CD4-positive, alpha-beta T cell treated with Interleukin-12 subunit alpha and Interleukin-12 subunit beta, for 1 hour (primary cell): ENCODE data around the gene LAT.
"Not testable (repeated sequence)": the region's sequence is repeated elsewhere in the genome, so short reads cannot be mapped to it uniquely, and the experiment has no call there.

ENCODE experiments used
- DNase-seq: peaks from one replicate; pipeline ENCODE4 v3.0.0-alpha.2; 2020

The LAT gene, protein sequence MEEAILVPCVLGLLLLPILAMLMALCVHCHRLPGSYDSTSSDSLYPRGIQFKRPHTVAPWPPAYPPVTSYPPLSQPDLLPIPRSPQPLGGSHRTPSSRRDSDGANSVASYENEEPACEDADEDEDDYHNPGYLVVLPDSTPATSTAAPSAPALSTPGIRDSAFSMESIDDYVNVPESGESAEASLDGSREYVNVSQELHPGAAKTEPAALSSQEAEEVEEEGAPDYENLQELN

DNA sequence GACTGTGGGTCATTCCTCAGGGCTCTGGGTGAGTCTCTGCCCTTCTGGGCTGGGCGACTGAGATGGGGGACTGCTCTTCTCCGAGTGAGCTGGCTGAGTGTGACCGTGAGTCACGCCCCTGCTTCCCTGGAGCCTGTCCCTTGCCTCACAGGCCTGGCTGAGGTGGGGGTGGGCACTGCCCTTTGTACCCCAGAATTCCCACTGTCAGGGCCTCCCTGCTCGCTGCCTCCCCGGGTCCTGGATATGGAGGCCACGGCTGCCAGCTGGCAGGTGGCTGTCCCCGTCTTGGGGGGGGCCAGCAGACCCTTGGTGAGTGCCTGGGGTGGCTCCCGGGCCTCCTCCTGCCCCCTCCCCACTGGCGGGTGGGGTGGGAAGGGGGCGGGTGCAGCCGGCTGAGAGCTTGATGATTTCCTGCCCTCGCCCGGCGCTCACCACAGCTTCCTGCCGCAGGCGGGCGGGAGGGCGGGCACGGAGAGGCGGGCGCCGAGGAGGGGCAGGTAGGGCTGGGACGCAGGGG lies at the start of gene LAT:
TSS of gene LAT (plus strand) at position 434 of the 517 bp plus-strand sequence. CDS start 366 bp downstream, outside the sequence.
- peak; percentile 82 for DNase-seq

- DNase-seq, result no peak
Measured at GRCh38 chr16:28935346-28935745, 49.5 kb upstream of the LAT start.

DNA sequence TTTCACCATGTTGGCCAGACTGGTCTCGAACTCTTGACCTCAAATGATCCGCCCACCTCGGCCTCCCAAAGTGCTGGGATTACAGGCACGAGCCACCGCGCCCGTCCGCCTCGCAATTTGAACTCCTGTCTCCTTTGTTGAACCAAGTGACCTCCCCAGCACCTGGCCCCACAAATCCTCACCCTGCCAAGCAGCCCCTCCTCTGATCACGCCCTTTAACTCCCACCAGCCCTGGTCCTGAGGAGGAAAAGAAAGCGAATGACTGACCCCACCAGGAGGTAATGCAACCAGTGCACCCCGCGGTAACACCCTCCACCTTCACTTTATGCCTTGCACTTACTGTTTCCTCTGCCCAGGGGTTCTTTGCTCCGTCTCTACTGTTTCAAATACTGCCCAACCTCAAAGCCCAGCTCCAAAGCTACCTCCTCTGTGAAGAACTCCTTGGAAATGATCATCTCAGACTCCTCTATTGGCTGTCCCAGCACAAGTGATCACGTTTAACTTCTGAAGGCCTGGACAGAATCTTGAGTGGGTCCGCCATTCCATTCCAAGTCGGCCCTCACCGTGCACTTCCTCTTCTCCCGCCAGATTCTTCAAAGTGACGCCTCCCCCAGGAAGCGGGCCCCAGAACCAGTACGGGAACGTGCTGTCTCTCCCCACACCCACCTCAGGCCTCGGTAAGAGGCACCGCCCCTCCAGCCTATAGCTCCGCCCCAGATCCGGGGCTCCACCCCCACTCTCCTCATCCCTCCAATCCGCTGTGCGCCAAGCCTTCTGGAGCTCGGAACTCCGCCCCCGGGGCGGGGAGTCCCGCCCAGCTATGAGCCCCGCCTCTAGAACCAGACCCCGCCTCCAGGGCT lies 48.7 kb upstream of the LAT start:
- peak; percentile 89 for DNase-seq

- DNase-seq, result no peak
Measured at GRCh38 chr16:28936784-28937155, 48.1 kb upstream of the LAT start.

DNA sequence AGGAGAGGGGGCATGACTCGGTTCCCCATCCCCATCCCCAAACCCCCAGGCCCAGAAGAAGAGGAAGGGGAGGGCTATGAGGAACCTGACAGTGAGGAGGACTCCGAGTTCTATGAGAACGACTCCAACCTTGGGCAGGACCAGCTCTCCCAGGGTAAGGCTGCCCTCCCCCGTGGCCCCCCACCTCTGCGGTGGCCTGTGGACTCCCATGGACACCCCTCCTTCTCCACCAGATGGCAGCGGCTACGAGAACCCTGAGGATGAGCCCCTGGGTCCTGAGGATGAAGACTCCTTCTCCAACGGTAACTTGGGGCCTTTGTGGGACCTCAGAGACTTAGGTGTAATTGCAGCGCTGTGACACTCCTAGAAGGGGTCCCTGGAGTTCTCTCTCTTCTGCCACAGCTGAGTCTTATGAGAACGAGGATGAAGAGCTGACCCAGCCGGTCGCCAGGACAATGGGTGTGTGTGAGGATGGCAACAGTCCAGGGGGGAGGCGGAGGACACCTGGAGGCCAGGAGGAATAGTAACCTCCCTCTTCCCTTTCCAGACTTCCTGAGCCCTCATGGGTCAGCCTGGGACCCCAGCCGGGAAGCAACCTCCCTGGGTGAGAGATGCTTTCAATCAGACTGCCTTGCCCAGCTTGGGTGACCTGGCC lies 47.5 kb upstream of the LAT start:
- DNase-seq, result no peak

DNA sequence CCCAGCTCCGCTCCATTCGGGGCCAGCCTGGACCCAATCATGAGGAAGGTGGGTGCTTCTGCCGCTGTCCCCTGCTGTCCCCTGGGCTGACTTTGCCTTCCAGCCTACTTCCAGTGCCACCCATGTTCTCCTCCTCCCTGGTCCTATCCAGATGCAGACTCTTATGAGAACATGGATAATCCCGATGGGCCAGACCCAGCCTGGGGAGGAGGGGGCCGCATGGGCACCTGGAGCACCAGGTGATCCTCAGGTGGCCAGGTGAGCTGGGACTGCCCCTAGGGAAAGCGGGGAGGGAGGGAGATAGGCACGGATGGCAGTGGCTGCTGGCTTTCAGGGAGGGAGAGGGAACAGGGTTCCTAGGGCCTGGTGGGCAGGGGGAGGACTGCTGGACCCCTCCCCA lies 46.1 kb upstream of the LAT start:
- DNase-seq, result no peak

DNA sequence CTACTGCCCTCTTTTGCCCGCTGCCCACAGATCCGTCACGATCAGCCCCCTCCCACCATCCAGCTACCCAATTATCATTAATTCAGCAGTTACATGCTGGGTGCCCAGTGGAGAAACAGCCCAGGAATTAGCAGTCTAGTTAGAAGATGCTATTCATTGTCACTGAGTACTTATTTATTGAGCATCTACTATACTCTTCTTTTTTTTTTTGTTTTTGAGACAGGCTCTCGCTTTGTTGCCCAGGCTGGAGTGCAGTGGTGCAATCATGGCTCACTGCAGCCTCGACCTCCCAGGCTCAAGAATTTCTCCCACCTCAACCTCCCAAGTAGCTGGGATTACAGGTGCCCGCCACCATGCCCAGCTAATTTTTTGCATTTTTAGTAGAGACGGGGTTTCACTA lies 45.0 kb upstream of the LAT start:
- DNase-seq, result not testable (repeated sequence)

- no peak for DNase-seq
Measured at GRCh38 chr16:28943281-28943680, 41.6 kb upstream of the LAT start.

GRCh38 chr16:28946681-28947080 lies 38.2 kb upstream of the LAT start:
- DNase-seq, result no peak

DNA sequence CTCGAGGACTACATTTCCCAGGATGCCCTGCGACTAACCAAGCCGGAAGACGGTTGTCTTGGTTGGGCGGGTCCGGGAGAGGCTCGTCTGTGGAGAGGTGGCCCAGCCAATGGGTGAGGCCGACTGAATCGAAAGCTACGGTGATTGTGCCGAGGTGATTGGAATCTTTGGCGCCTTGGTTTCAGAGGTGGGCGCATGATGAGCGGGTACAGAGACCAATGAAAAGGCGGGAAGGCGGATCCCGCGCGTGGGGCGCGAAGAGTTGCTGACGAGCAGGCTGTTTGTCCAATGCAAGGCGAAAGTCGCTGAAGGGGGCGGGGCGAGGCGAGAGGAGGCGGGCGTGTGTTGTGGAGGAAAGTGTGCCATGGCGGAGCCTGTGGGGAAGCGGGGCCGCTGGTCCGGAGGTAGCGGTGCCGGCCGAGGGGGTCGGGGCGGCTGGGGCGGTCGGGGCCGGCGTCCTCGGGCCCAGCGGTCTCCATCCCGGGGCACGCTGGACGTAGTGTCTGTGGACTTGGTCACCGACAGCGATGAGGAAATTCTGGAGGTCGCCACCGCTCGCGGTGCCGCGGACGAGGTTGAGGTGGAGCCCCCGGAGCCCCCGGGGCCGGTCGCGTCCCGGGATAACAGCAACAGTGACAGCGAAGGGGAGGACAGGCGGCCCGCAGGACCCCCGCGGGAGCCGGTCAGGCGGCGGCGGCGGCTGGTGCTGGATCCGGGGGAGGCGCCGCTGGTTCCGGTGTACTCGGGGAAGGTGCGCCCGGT lies 34.0 kb upstream of the LAT start, which contains the start of gene NFATC2IP:
TSS of gene NFATC2IP (plus strand) at position 290 of the 762 bp plus-strand sequence. CDS start at position 365, 75 bp downstream.
- peak; percentile 100 for DNase-seq

DNA sequence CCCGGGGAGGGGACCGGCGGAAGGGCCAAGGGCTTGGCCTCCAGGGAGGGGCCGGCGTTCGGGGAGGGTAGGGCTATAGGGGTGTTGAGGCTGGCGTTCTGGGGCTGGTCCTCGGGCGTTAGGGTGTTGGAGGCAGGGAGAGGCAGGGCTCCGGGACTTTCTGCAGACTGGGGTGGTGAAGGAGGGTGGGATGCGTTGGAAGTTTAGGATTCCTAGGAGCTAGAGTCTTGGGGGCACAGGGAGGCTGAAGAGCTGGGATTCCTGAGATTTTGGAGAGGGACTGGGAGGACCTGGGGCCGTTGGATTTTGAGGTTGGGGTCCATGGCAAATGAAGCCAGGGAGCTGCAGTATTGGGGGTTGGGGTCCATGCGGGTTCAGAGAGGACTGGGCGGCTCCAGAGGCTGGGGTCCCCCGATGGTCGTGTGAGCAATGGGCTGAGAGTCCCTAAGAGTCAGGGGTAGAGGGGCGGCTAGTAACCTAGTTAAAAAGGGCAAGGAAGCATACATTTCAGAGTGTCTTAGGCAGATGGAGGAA lies 33.4 kb upstream of the LAT start:
- no peak for DNase-seq

DNA sequence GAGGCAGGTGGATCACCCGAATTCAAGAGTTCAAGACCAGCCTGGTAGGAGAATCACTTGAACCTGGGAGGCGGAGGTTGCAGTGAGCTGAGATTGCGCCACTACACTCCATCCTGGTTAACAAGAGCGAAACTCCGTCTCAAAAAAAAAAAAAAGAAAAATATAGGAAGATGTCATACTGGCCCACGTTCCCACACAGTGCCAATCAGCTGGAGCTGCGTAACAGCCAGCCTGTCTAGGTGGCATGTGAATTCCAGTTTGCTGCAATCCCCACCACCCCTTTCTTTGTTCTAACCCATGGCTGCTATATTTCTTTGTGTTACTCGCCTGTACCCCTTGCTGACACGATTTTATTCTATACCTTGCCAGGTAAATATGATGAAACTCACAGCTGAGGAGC lies 26.6 kb upstream of the LAT start:
- DNase-seq, result no peak

GRCh38 chr16:28958836-28959235 lies 26.0 kb upstream of the LAT start:
- DNase-seq, result no peak

DNA sequence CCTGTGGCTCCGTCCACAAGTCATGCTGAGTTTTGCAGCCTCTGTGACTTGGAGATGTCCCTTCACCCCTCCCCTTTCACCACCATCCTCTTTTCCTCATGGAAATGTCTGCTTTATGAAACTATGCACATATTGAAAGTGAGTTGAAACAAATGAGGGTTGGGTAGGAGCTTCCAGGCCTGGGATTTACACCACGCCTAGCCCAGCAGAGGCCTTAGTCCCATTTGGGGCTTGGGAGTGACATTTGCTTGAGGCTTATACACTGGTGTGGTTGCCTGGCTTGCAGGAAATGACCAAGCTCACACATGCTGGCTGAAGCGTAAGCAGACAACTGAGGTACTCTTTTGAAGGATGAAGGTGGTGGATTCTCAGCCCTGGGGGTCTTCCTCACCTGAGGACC lies 20.8 kb upstream of the LAT start:
- no peak for DNase-seq

DNA sequence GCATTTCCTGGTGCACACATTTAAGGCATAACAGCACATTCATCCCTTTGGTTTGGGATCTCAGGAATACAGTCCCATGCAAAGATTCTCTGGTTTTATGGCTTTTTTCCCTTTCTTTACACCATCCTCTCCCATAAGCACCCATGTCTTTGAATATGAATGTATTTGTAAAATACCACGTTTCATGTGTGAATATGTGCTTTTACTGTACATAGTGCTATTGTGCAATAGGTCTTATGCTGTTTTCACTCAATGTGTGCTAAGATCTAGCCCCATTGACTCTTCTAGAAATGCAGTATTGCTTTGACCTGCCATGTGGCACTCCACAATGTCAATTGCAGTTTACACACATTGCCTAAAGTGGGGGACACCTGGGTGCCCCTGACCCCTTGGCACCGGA lies 20.4 kb upstream of the LAT start:
- DNase-seq, result no peak

DNA sequence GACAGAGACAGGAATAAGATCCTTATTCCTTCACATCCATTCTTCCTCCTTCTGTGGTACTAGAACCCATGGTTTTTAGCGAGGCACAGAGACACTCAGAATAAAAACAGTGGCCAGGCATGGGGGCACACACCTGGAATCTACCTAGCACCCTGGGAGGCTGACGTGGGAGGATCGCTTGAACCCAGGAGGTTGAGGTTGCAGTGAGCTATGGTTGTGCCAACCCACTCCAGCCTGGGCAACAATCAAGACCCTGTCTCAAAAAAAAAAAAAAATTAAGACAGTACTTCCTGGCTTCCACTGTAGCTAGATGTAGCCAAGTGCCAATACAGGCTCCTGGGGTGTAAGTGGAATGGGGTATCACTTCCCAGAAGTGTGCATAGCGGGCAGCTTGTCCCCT lies 17.7 kb upstream of the LAT start:
- DNase-seq, result no peak

GRCh38 chr16:28969696-28970095 lies 15.2 kb upstream of the LAT start:
- not testable (repeated sequence) for DNase-seq

DNA sequence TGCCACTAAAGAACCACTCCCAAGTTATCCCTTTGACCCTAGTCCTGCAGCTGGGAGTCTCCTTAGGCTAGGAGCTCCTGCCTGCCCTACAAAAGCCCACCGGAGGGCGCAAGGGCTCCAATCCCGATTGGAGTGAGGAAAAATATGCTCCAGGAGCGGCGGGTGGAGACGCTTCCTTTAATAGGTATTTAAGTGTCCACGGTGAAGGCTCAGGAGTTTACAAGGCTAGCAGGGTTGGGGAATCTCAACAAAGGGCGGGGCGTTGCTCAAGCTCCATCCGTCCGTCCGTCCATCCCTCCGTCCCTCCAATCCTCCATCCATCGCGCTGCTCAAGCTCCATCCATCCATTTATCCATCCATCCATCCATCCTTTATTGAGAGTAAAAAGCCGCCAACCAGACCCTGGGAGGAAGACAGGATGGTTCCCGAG lies 10.8 kb upstream of the LAT start:
- no peak for DNase-seq

DNA sequence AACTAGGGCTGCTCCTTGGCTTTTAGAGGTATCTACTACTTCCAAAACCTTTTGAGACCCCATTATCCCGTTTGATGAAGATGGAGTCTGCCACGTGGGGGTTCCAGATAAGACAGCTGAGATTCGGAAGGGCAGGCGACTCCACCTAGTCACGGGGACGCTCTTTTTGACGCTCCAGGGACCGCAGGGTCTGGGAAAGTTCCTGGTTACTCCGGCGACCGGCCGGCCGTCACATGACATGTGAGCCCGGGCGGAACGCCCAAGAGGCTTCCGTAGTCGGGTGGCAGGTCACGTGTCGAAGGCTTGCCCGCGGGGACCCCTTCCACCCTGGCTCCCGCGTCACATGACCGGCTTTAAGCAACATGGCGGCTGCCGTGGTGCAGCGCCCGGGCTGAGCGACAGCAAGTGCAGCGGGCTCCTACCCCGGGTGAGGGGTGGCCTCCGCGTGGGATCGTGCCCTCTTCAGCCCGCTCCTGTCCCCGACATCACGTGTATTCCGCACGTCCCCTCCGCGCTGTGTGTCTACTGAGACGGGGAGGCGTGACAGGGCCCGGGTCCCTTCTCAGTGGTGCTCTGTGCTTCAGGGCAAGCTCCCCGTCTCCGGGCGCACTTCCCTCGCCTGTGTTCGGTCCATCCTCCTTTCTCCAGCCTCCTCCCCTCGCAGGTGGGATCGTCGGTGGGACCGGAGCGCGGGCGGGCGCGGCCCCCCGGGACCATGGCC lies 10.3 kb upstream of the LAT start, which contains the start of gene SPNS1:
TSS of gene SPNS1 (plus strand) at position 342 of the 721 bp plus-strand sequence. CDS start at position 716, 374 bp downstream.
- DNase-seq, result peak; percentile 93

DNA sequence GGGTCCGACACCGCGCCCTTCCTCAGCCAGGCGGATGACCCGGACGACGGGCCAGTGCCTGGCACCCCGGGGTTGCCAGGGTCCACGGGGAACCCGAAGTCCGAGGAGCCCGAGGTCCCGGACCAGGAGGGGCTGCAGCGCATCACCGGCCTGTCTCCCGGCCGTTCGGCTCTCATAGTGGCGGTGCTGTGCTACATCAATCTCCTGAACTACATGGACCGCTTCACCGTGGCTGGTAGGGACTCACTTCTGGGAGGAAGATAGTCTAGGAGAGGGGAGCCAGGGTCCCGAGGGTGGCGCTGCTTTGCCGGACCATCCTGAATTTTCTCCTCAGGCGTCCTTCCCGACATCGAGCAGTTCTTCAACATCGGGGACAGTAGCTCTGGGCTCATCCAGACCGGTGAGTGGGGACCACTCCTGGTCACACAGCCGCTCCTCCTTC lies 9.7 kb upstream of the LAT start:
- DNase-seq, result no peak
